BLaER1 treated with 17β-estradiol and CSF1 and Interleukin-3, amounts not matched to agents 10 nM and 100 nM (cell line): ENCODE measurements around the gene CYP1B1.

ENCODE experiments used
- H3K27ac ChIP-seq, 11 experiments: shearing (Covaris generic); formaldehyde crosslinking; 2 replicates each; pipeline ENCODE4 v1.8.1; 2022
- H3K27me3 ChIP-seq, 11 experiments: shearing (Covaris generic); formaldehyde crosslinking; 2 replicates each; pipeline ENCODE4 v1.8.1; 2022
- H3K36me3 ChIP-seq, 11 experiments: shearing (Covaris generic); formaldehyde crosslinking; 2 replicates each; pipeline ENCODE4 v1.8.1; 2022
- H3K4me1 ChIP-seq, 10 experiments: shearing (Covaris generic); formaldehyde crosslinking; 2 replicates each; pipeline ENCODE4 v1.8.1; 2022
- H3K4me2 ChIP-seq, 11 experiments: shearing (Covaris generic); formaldehyde crosslinking; 2 replicates each; pipeline ENCODE4 v1.8.1; 2022
- H3K4me3 ChIP-seq, 10 experiments: shearing (Covaris generic); formaldehyde crosslinking; 2 replicates each; pipeline ENCODE4 v1.8.1; 2022
- H3K9ac ChIP-seq, 11 experiments: shearing (Covaris generic); formaldehyde crosslinking; 2 replicates each; pipeline ENCODE4 v1.8.1; 2022
- H3K9me3 ChIP-seq, 11 experiments: shearing (Covaris generic); formaldehyde crosslinking; replicated peaks in 1 of 11; 2 replicates each; pipeline ENCODE4 v1.8.1; 2022
- H4K20me1 ChIP-seq, 11 experiments: shearing (Covaris generic); formaldehyde crosslinking; 2 replicates each; pipeline ENCODE4 v1.8.1; 2022
- Cebpa-rat ChIP-seq, 11 experiments: shearing (Covaris generic); IDR thresholded peaks; 2 replicates each; pipeline ENCODE4 v1.8.1; 2022

The CYP1B1 gene

GRCh38 chr2:38073211-38074057, 2.5 kb downstream of the CYP1B1 start:
- Histone ChIP-seq H3K9ac (no peak overlapping the region), H4K20me1 (no peaks in the 10 kb centered on the region), H3K27me3 (peaks cover 18 to 36% (median 29%) of the 10 kb centered on the region in 11 experiments), H3K4me3 (no peak overlapping the region), H3K27ac (no peak overlapping the region), H3K36me3 (peaks cover 0 to 7% (median 0%) of the 10 kb centered on the region in 11 experiments; a peak in 2 of 22 replicates), H3K9me3 (peaks cover 44 to 51% (median 47%) of the 10 kb centered on the region in 11 experiments), H3K4me1 (peaks cover 0 to 8% (median 4%) of the 10 kb centered on the region in 10 experiments; a peak in 8 of 20 replicates), H3K4me2 (no peak overlapping the region)
- TF ChIP-seq Cebpa-rat (IDR thresholded peaks at IDR 0.05) = no peak

DNA sequence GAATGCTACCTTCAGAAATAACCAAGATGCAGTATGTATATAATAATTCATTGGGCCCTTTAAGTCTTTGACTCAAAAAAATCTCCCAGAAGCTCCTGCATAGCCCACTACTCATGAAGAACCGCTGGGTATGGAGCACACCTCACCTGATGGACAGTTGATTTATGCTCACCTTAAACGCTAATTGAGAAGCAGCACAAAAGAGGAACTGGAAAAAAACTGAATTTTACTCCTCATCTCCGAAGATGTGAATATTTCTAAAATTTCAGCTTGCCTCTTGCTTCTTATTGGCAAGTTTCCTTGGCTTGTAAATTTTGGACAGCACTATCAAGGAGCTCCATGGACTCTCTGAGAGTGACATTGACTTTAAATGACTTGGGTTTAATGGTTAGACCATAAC, 5.5 kb downstream of the CYP1B1 start:
- TF ChIP-seq Cebpa-rat (IDR thresholded peaks at IDR 0.05) = no peak
- Histone ChIP-seq H3K4me1 (no peaks in the 10 kb centered on the region), H3K9me3 (peaks cover 21 to 25% (median 24%) of the 10 kb centered on the region in 11 experiments), H3K4me3 (no peak overlapping the region), H3K27ac (no peak overlapping the region), H3K27me3 (peaks cover 0 to 6% (median 0%) of the 10 kb centered on the region in 11 experiments; a peak in 8 of 22 replicates), H3K9ac (no peak overlapping the region), H3K4me2 (no peak overlapping the region), H3K36me3 (peaks cover 0 to 7% (median 0%) of the 10 kb centered on the region in 11 experiments; a peak in 2 of 22 replicates), H4K20me1 (no peaks in the 10 kb centered on the region)

DNA sequence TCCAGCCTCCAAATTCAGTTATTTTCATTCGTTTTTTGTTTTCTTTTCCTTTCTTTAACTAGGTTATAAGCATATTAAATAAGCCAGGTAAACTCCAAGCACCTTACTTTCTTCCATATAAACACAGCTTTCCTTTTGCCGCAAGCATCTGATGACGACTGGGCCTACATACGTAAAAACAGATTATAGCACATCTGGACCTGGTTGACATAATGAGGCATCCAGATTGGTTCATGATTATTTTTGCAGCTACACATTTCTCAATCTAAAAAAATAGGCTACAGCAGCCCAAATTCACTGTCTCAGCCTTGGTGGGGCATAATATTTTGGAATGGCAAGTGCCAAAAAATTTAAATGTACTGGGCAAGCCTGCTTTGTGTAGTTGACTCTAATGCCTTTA, 7.7 kb downstream of the CYP1B1 start:
- H4K20me1 ChIP-seq = no peaks in the 10 kb centered on the region
- no peak overlapping the region for H3K4me3 ChIP-seq
- H3K27ac ChIP-seq = no peak overlapping the region
- H3K9me3 ChIP-seq = peaks cover 0 to 3% (median 2%) of the 10 kb centered on the region in 11 experiments; a peak in 14 of 22 replicates
- no peak overlapping the region for H3K4me2 ChIP-seq
- H3K4me1 ChIP-seq = no peaks in the 10 kb centered on the region
- no peaks in the 10 kb centered on the region for H3K27me3 ChIP-seq
- H3K36me3 ChIP-seq = no peaks in the 10 kb centered on the region
- TF ChIP-seq Cebpa-rat (IDR thresholded peaks at IDR 0.05) = no peak
- H3K9ac ChIP-seq = no peak overlapping the region

- H3K36me3 ChIP-seq = no peaks in the 10 kb centered on the region
Measured at GRCh38 chr2:38066421-38067115, 9.4 kb downstream of the CYP1B1 start.

GRCh38 chr2:38065502-38066135, 10.3 kb downstream of the CYP1B1 start:
- Histone ChIP-seq H4K20me1 (no peaks in the 10 kb centered on the region), H3K4me2 (no peak overlapping the region), H3K4me3 (no peak overlapping the region), H3K36me3 (no peaks in the 10 kb centered on the region), H3K4me1 (no peaks in the 10 kb centered on the region), H3K9ac (no peak overlapping the region), H3K9me3 (no peaks in the 10 kb centered on the region), H3K27me3 (no peaks in the 10 kb centered on the region), H3K27ac (no peak overlapping the region)
- TF ChIP-seq Cebpa-rat (IDR thresholded peaks at IDR 0.05) = no peak

More at GRCh38 chr2:38066421-38067115, 9.4 kb downstream of the CYP1B1 start:
- H4K20me1 ChIP-seq = no peaks in the 10 kb centered on the region
- H3K27ac ChIP-seq = no peak overlapping the region
- H3K9ac ChIP-seq = no peak overlapping the region
- H3K4me3 ChIP-seq = no peak overlapping the region
- no peak for TF ChIP-seq Cebpa-rat (IDR thresholded peaks at IDR 0.05)
- H3K4me2 ChIP-seq = no peak overlapping the region
- no peaks in the 10 kb centered on the region for H3K27me3 ChIP-seq
- no peaks in the 10 kb centered on the region for H3K4me1 ChIP-seq
- no peaks in the 10 kb centered on the region for H3K9me3 ChIP-seq

DNA sequence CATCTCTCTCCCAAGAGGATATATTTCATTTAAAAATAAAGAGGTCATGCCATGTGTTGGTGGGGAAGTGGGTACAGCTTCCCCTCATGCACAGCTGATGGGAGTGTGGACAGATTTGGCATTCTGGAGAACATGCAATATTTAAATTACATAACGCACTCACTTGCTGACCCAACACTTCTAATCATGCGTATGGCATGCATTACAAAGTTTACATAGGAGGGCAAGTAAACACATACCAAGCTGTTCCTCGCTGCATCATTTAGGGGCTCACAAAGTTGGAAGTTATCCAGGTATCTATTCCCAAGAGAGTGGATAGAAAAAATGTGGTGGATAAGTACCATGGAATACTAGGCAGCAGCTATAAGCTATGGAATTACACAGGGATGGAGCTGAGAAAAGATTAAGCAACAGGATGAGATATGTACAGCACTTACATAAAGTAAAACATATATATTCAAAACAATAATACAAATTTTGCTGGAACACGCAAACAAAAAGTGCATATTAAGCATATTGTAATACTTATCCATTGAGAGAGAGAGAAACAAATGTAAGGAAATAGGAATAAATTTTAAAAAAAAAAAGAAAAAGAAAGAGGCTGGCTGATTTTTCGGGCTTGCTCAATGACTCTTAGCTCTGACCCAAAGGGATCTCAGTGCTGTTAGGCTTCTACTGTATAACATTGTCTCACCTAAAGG, 11.0 kb downstream of the CYP1B1 start:
- Histone ChIP-seq H3K9ac (no peak overlapping the region), H3K9me3 (no peaks in the 10 kb centered on the region), H3K4me2 (no peak overlapping the region), H3K4me3 (no peak overlapping the region), H3K27me3 (no peaks in the 10 kb centered on the region), H3K4me1 (no peaks in the 10 kb centered on the region), H3K27ac (no peak overlapping the region), H3K36me3 (no peaks in the 10 kb centered on the region), H4K20me1 (no peaks in the 10 kb centered on the region)
- TF ChIP-seq Cebpa-rat (IDR thresholded peaks at IDR 0.05) = no peak

DNA sequence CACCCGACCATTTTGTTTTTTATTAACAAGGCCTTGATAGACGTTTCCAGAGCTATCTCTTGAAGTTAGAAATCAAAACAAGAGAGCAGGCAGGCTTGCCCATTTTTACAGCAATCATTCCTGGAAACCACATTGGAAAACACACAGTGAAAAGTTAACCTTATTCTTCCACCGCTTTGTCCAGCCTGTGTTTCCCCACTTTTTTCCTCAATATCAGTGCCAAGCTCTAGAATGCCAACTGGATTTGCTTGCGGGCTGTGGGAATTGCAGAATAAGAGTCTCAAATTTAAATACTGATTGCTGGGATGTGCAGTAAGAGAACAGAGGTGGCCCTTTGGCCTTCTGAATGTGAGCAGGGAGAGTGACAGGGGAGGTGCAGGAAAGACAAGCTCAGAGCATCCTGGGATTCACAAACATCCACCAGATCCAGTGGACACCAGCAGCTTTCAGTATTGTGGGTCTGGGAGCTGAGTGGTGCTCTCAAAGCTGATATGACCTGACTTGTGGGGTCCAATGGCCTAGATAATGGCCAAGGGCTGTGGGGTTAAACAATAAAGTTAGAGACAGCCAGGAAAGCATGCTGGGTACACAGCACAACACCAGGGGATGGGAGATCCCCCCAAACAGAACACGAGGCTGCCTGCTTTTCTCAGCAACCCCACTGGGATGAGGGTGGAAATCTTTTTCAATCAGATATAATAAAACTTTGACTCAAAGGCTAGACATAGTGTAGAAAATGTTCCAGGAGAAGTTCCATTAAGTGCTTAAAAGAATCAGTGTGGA, 15.5 kb downstream of the CYP1B1 start:
- Histone ChIP-seq H3K27ac (no peak overlapping the region), H3K9ac (no peak overlapping the region), H3K4me2 (no peak overlapping the region), H3K27me3 (no peaks in the 10 kb centered on the region), H3K9me3 (no peaks in the 10 kb centered on the region), H4K20me1 (no peaks in the 10 kb centered on the region), H3K36me3 (no peaks in the 10 kb centered on the region), H3K4me1 (peaks cover 0 to 9% (median 0%) of the 10 kb centered on the region in 10 experiments; a peak in 5 of 20 replicates), H3K4me3 (no peak overlapping the region)
- TF ChIP-seq Cebpa-rat (IDR thresholded peaks at IDR 0.05) = no peak

- TF ChIP-seq Cebpa-rat (IDR thresholded peaks at IDR 0.05) = no peak
- no peak overlapping the region for H3K9ac ChIP-seq
- H3K4me1 ChIP-seq = peaks cover 0 to 9% (median 0%) of the 10 kb centered on the region in 10 experiments; a peak in 5 of 20 replicates
- H4K20me1 ChIP-seq = no peaks in the 10 kb centered on the region
- no peak overlapping the region for H3K27ac ChIP-seq
- peak overlapping the region in 2 of 11 experiments; percentile 20 to 36; a peak in 3 of 22 replicates for H3K4me2 ChIP-seq
- H3K4me3 ChIP-seq = no peak overlapping the region
- H3K27me3 ChIP-seq = no peaks in the 10 kb centered on the region
- H3K9me3 ChIP-seq = no peaks in the 10 kb centered on the region
- H3K36me3 ChIP-seq = no peaks in the 10 kb centered on the region
Measured at GRCh38 chr2:38057651-38058410, 18.1 kb downstream of the CYP1B1 start.
